Measurements from ENCODE around the gene UBAC1. TPM values are rescaled to one million over a fixed set of nuclear protein-coding genes. Genes with fewer than 3 reads are reported as not detected.
"Not testable (repeated sequence)": the region's sequence is repeated elsewhere in the genome, so short reads cannot be mapped to it uniquely, and the experiment has no call there.

Gene UBAC1
- total RNA-seq, 1 donor: 23.0 TPM

- no peak for DNase-seq (ENCODE audit: low read depth)
- TF ChIP-seq CTCF (IDR thresholded peaks at IDR 0.05; ENCODE audit: insufficient read depth, low read length): no peak
- H3K4me3 ChIP-seq (ENCODE audit: low read depth, low read length): no peak overlapping the region
Observed at GRCh38 chr9:135947582-135947981, 13.6 kb downstream of the UBAC1 start.

DNA sequence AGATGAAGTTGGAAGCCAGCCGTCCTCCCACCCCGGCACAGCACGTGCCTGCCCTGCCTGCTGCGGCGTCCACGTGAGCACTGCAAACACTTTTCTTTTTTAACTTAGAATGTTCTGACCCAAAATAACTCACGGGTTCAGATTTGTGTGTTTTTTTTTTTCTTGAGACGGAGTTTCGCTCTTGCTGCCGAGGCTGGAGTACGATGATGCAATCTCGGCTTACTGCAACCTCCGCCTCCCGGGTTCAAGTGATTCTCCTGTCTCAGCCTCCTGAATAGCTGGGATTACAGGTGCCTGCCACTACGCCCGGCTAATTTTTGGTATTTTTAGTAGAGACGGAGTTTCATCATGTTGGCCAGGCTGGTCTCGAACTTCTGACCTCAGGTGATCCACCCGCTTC, 14.1 kb downstream of the UBAC1 start:
- not testable (repeated sequence) for DNase-seq (ENCODE audit: low read depth); H3K4me3 ChIP-seq (ENCODE audit: low read depth, low read length)

DNA sequence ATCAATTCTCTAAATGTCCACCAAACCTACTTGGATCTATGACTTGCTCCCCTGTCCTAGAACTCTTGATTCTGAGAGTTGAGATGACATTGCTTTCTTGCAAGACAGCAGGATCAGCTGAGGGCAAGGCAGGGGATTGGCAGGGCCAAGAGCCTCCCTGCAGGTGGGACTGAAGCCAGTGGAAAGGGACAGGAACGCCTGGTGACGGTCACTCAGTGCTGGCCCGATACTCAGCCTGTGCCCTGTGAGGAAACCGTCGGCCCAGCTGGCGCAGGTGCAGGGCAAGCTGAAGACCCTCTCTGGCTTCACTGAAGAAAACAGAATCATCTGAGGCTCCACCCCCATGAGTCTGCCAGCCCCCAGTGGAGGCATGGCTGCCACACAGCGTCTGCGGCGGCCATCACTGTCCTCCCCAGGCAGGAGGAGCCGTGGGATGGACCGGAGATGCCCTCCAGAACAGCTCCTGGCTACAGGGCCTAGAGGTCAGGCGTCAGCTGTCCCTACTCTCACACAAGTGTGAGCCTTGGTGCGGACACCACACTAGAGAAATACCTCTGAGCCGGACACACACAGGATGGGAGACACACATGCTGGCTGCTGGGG, 14.7 kb downstream of the UBAC1 start:
- DNase-seq (ENCODE audit: low read depth): no peak
- H3K4me3 ChIP-seq (ENCODE audit: low read depth, low read length): no peak overlapping the region
- no peak for TF ChIP-seq CTCF (IDR thresholded peaks at IDR 0.05; ENCODE audit: insufficient read depth, low read length)

- no peak for DNase-seq (ENCODE audit: low read depth)
- H3K4me3 ChIP-seq (ENCODE audit: low read depth, low read length): no peak overlapping the region
- TF ChIP-seq CTCF (IDR thresholded peaks at IDR 0.05; ENCODE audit: insufficient read depth, low read length): no peak
Observed at GRCh38 chr9:135945969-135946368, 15.2 kb downstream of the UBAC1 start.

GRCh38 chr9:135944444-135945252, 16.5 kb downstream of the UBAC1 start:
- no peak for DNase-seq (ENCODE audit: low read depth)
- TF ChIP-seq CTCF (IDR thresholded peaks at IDR 0.05; ENCODE audit: insufficient read depth, low read length): no peak
- H3K4me3 ChIP-seq (ENCODE audit: low read depth, low read length): no peak overlapping the region

DNA sequence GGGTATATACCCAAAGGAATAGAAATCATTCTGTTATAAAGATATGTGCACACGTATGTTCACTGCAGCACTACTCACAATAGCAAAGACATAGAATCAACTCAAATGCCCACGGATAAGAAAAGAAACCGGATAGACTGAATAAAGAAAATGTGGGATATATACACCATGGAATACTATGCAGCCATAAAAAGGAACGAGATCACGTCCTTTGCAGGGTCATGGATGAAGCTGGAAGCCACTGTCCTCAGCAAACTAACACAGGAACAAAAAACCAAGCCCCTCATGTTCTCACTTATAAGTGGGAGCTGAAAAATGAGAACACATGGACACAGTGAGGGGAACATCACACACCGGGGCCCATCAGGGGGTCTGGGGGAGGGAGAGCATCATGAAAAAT, 17.6 kb downstream of the UBAC1 start:
- not testable (repeated sequence) for H3K4me3 ChIP-seq (ENCODE audit: low read depth, low read length); DNase-seq (ENCODE audit: low read depth)

DNA sequence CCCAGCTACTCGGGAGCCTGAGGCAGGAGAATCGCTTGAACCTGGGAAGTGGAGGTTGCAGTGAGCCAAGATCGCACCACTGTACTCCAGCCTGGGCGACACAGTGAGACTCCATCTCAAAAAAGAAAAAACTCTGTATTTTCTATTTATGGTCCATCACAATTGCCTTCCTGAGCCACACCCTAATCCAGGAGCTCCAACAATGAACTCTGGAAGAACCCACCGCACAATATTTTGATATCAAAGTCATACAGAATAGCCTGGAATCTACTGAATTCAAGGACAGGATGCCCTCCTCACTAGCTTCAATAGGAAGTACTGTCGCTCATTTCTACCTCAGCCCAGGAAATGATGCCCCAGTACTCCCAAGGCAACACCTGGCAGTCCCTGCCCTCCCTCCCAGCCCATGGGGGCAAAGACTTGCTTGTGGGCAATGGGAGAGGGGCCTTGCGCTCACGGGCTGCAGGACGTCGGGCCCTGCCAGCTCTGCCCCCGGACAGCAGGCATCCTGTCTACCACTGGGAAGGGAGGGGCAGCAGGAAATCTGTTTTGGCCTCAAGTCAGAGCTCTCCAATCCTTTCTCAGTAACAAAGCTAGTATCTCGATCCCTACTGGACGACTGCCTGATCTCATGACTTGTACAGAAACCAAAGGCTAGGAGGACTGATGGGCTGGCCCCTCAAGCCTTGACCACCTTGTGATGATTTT, 19.7 kb downstream of the UBAC1 start:
- no peak for DNase-seq (ENCODE audit: low read depth)
- no peak overlapping the region for H3K4me3 ChIP-seq (ENCODE audit: low read depth, low read length)
- no peak for TF ChIP-seq CTCF (IDR thresholded peaks at IDR 0.05; ENCODE audit: insufficient read depth, low read length)
